ENCODE measurements around the gene LAMA1.
A peak's percentile ranks its signal among the peaks of the same experiment; 100 is the strongest.

LAMA1 gene

GRCh38 chr18:7011142-7011541 is 106.5 kb downstream of the LAMA1 start:
- DNase-seq (ENCODE audit: low read depth, low spot score) = no peak
- in situ Hi-C loops (cut with HindIII; ENCODE audit: low sequenced_read_pairs) = no loop called here
- no peak for TF ChIP-seq CTCF (IDR thresholded peaks at IDR 0.05; ENCODE audit: low read depth, low read length)
- H3K4me3 ChIP-seq (ENCODE audit: low read depth, low read length) = no peak overlapping the region

- in situ Hi-C loops (cut with HindIII; ENCODE audit: low sequenced_read_pairs) = no loop called here
These were observed 113.6 kb downstream of the LAMA1 start for GRCh38 chr18:7004009-7004408.

GRCh38 chr18:7002107-7002506 is 115.5 kb downstream of the LAMA1 start:
- in situ Hi-C loops (cut with HindIII; ENCODE audit: low sequenced_read_pairs) = no loop called here
- TF ChIP-seq CTCF (IDR thresholded peaks at IDR 0.05; ENCODE audit: low read depth, low read length) = no peak

More at GRCh38 chr18:7004009-7004408, 113.6 kb downstream of the LAMA1 start:
- no peak overlapping the region for H3K4me3 ChIP-seq (ENCODE audit: low read depth, low read length)
- no peak for DNase-seq (ENCODE audit: low read depth, low spot score)
- no peak for TF ChIP-seq CTCF (IDR thresholded peaks at IDR 0.05; ENCODE audit: low read depth, low read length)

GRCh38 chr18:7000484-7001096 is 117.0 kb downstream of the LAMA1 start:
- peak; percentile 7 for DNase-seq (ENCODE audit: low read depth, low spot score)
- TF ChIP-seq CTCF (IDR thresholded peaks at IDR 0.05; ENCODE audit: low read depth, low read length) = peak; percentile 64
- in situ Hi-C loops (cut with HindIII; ENCODE audit: low sequenced_read_pairs) = no loop called here
- H3K4me3 ChIP-seq (ENCODE audit: low read depth, low read length) = no peak overlapping the region

More at GRCh38 chr18:7002107-7002506, 115.5 kb downstream of the LAMA1 start:
- H3K4me3 ChIP-seq (ENCODE audit: low read depth, low read length) = no peak overlapping the region
- no peak for DNase-seq (ENCODE audit: low read depth, low spot score)

- no peak for DNase-seq (ENCODE audit: low read depth, low spot score)
- H3K4me3 ChIP-seq (ENCODE audit: low read depth, low read length) = no peak overlapping the region
- in situ Hi-C loops (cut with HindIII; ENCODE audit: low sequenced_read_pairs) = no loop called here
- TF ChIP-seq CTCF (IDR thresholded peaks at IDR 0.05; ENCODE audit: low read depth, low read length) = no peak
These were observed 119.8 kb downstream of the LAMA1 start for GRCh38 chr18:6997808-6998207.

GRCh38 chr18:6994771-6995430 is 122.7 kb downstream of the LAMA1 start:
- no peak overlapping the region for H3K4me3 ChIP-seq (ENCODE audit: low read depth, low read length)
- no peak for TF ChIP-seq CTCF (IDR thresholded peaks at IDR 0.05; ENCODE audit: low read depth, low read length)
- in situ Hi-C loops (cut with HindIII; ENCODE audit: low sequenced_read_pairs) = no loop called here
- DNase-seq (ENCODE audit: low read depth, low spot score) = no peak
